ENCODE results near the gene TRMT1. TPM values are rescaled to one million over a fixed set of nuclear protein-coding genes. Genes with fewer than 3 reads are reported as not detected.

Gene TRMT1
- total RNA-seq, 1 donor from 2014 or later: 54.2 TPM

DNA sequence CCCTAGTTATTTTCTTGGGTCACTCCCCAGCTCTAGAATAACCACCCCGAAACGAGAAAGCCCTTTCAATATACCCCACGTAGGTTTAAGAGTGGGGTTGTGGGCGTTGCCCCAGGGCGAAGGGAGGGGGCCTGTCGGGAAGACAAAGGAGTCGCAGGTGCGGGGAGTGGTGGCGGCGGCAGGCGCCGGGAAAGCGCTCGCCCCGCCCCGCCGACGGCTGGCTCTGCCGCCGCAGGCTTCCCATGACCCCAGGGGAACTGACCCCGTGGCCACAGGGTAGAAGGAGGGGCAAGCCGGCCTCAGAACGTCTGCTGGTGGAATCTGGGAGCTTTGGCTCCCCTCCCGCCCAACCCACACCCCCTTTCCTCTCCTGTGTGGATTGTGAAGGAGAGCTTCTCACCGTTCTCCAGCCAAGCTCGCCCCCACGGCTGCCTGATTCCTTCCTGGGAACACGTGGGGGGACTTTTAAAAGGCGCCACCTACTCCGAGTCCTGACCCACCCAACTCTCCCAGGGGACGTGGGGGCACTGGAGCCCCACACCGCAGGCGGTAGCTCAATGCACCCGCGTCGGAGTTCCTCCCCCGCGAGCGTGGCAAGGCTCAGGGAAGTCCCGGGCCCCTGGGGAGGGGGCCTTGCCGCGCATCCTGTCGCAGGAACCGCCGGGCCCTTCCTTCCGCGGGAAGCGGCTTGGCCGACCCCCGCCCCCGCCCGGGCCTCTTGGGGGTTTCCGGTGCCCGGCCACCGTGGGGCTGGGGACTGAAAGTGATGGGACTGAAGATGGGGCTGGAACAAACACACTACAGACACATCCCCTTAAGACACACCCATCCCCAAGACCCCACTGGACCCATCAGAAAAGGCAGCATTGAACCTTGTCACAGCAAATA is 39.2 kb upstream of the TRMT1 start:
- Mint-ChIP-seq H3K36me3 (ENCODE audit: low read depth, unreplicated experiment) (peaks cover 28% of the 10 kb centered on the region), H3K27ac (ENCODE audit: unreplicated experiment) (peak overlapping the region; percentile 100), H3K4me1 (ENCODE audit: unreplicated experiment) (peaks cover 44% of the 10 kb centered on the region), H3K4me3 (ENCODE audit: unreplicated experiment) (peak overlapping the region; percentile 100), H3K27me3 (ENCODE audit: unreplicated experiment) (peaks cover 28% of the 10 kb centered on the region), H3K9me3 (ENCODE audit: unreplicated experiment) (no peaks in the 10 kb centered on the region)
- TF ChIP-seq, protein P1, sequence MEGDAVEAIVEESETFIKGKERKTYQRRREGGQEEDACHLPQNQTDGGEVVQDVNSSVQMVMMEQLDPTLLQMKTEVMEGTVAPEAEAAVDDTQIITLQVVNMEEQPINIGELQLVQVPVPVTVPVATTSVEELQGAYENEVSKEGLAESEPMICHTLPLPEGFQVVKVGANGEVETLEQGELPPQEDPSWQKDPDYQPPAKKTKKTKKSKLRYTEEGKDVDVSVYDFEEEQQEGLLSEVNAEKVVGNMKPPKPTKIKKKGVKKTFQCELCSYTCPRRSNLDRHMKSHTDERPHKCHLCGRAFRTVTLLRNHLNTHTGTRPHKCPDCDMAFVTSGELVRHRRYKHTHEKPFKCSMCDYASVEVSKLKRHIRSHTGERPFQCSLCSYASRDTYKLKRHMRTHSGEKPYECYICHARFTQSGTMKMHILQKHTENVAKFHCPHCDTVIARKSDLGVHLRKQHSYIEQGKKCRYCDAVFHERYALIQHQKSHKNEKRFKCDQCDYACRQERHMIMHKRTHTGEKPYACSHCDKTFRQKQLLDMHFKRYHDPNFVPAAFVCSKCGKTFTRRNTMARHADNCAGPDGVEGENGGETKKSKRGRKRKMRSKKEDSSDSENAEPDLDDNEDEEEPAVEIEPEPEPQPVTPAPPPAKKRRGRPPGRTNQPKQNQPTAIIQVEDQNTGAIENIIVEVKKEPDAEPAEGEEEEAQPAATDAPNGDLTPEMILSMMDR (IDR thresholded peaks at IDR 0.05; ENCODE audit: unreplicated experiment): no peak
- peak; percentile 77 for DNase-seq (ENCODE audit: low spot score)

DNA sequence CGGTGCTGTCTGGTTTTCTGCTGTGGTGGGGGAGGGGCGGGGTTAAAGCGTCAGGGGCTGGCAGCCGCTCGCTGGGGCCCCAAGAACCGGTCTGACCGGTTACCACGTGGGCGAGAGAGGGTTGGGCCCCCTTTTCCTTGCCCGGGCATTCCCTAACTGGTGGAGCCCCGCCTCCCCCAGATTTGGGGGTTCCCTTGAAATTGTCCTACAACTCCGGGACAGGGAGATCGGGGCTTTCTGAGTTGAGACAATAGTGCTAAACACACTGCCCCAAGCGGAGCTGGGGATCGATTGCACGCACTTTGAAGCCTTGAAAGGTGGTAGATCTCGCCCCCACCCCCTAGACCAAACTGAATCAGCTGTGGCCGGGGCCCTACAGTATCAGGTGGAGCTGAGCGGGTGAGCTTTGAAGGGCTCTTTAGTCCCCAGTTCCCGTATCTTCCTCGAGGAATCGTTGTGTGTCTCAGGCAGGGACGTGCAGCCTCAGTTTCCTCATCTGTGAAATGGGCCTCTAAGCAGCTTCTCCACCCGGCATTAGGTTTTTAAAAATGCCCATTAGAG is 38.5 kb upstream of the TRMT1 start:
- H3K4me1 Mint-ChIP-seq (ENCODE audit: unreplicated experiment): peaks cover 47% of the 10 kb centered on the region
- peak; percentile 56 for DNase-seq (ENCODE audit: low spot score)
- H3K27ac Mint-ChIP-seq (ENCODE audit: unreplicated experiment): peak overlapping the region; percentile 100
- TF ChIP-seq, protein P1 (IDR thresholded peaks at IDR 0.05; ENCODE audit: unreplicated experiment): no peak
- H3K4me3 Mint-ChIP-seq (ENCODE audit: unreplicated experiment): peak overlapping the region; percentile 100
- peaks cover 28% of the 10 kb centered on the region for H3K36me3 Mint-ChIP-seq (ENCODE audit: low read depth, unreplicated experiment)
- peaks cover 30% of the 10 kb centered on the region for H3K27me3 Mint-ChIP-seq (ENCODE audit: unreplicated experiment)
- no peaks in the 10 kb centered on the region for H3K9me3 Mint-ChIP-seq (ENCODE audit: unreplicated experiment)

DNA sequence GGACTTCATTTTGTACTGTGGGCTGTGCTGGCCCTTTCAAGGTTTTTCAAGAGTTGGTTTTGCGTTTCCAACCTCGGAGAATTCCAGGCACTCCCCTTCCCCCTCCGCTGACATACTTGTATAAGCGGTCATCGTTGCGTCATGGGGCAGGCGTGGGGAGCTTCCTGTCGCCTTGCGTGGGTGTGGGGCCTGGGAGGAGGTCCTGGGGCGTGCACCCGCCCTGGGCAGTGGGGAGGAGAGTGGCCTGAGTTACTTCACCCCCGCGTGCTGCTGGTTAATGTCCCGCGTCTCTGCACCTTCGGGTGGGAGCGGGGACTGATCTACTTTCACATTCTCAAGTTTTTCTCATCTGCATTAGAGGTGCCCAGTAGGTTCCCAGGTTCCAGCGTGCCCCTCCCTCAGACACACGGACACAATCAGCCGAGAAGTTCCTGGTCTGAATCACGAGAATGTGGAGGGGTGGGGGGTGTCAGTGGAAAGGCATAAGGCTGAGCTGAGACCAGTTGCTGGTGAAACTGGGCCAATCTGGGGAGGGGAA is 37.8 kb upstream of the TRMT1 start:
- Mint-ChIP-seq H3K4me1 (ENCODE audit: unreplicated experiment) (peaks cover 48% of the 10 kb centered on the region), H3K9me3 (ENCODE audit: unreplicated experiment) (no peaks in the 10 kb centered on the region)
- TF ChIP-seq, protein P1 (IDR thresholded peaks at IDR 0.05; ENCODE audit: unreplicated experiment): no peak

DNA sequence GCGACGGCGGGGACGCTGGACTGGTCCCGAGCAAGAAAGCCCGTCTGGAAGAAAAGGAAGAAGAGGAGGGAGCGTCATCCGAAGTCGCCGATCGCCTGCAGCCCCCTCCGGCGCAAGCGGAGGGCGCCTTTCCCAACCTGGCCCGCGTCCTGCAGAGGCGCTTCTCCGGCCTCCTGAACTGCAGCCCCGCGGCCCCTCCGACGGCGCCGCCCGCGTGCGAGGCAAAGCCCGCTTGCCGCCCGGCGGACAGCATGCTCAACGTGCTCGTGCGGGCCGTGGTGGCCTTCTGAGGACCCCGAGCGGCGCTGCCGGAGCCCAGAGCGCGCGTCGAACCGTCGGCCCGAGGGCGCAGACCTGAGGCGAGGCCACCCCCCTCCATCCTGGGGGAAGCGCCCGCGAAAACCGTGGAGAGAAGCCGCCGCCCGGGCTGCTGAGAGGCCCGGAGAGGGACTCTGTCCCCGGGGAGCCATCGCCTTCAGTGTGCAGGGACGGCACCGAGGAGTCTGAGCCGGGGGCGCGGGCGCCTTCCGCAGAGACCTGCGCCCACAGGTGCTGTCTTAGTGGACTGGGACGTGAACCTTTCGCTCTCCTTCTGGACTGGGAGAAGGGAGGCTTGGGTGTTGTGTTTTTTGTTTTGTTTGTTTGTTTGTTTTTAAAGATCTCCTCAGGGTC is 37.2 kb upstream of the TRMT1 start:
- peak; percentile 49 for DNase-seq (ENCODE audit: low spot score)
- Mint-ChIP-seq H3K4me3 (ENCODE audit: unreplicated experiment) (peak overlapping the region; percentile 100), H3K27ac (ENCODE audit: unreplicated experiment) (peak overlapping the region; percentile 100), H3K9me3 (ENCODE audit: unreplicated experiment) (no peaks in the 10 kb centered on the region), H3K27me3 (ENCODE audit: unreplicated experiment) (peaks cover 34% of the 10 kb centered on the region), H3K36me3 (ENCODE audit: low read depth, unreplicated experiment) (peaks cover 28% of the 10 kb centered on the region), H3K4me1 (ENCODE audit: unreplicated experiment) (peaks cover 49% of the 10 kb centered on the region)
- TF ChIP-seq, protein P1 (IDR thresholded peaks at IDR 0.05; ENCODE audit: unreplicated experiment): no peak

More for the DNA sequence above, 37.8 kb upstream of the TRMT1 start:
- H3K27ac Mint-ChIP-seq (ENCODE audit: unreplicated experiment): peak overlapping the region; percentile 100
- peak; percentile 26 for DNase-seq (ENCODE audit: low spot score)
- H3K4me3 Mint-ChIP-seq (ENCODE audit: unreplicated experiment): peak overlapping the region; percentile 100
- peaks cover 28% of the 10 kb centered on the region for H3K36me3 Mint-ChIP-seq (ENCODE audit: low read depth, unreplicated experiment)
- H3K27me3 Mint-ChIP-seq (ENCODE audit: unreplicated experiment): peaks cover 30% of the 10 kb centered on the region

All from endothelial cell (in vitro differentiated cells).